Omental fat pad (tissue), 4 donors: ENCODE results near the gene SLC31A2. TPM values are rescaled to one million over a fixed set of nuclear protein-coding genes. Genes with fewer than 3 reads are reported as not detected.

Source experiments
- ATAC-seq: fragments of 150-250 bp; one replicate; pipeline ENCODE4 v1.9.1; 2016; ENCODE audit warnings: mild to moderate bottlenecking, moderate library complexity; ENCODE audit not compliant: low FRiP score
- DNase-seq: peaks from one replicate; pipeline ENCODE4 v3.0.0-alpha.2; 2019; ENCODE audit warnings: low spot score
- CTCF ChIP-seq, 3 donors: fragments of 450-650 bp; IDR thresholded peaks; one replicate each; pipeline ENCODE4 v1.5.1; 2016 to 2017; ENCODE audit warnings: antibody characterized with exemption in 3 of 3, mild to moderate bottlenecking in 3 of 3, moderate library complexity in 2 of 3
- total RNA-seq, 4 donors: library from RNA; depleted of rRNA; stranded (reverse); fragments of >200 nt; gene quantifications; one replicate each; pipeline ENCODE4 v1.1.0, GENCODE V29; 2016

SLC31A2 gene
- total RNA-seq, 4 donors from 2014 or later = 50.3 to 141 (median 96.1) TPM

GRCh38 chr9:113154471-113154870 lies 3.7 kb downstream of the SLC31A2 start:
- DNase-seq = no peak
- ATAC-seq = no peak
- no peak for TF ChIP-seq CTCF (IDR thresholded peaks at IDR 0.05)

DNA sequence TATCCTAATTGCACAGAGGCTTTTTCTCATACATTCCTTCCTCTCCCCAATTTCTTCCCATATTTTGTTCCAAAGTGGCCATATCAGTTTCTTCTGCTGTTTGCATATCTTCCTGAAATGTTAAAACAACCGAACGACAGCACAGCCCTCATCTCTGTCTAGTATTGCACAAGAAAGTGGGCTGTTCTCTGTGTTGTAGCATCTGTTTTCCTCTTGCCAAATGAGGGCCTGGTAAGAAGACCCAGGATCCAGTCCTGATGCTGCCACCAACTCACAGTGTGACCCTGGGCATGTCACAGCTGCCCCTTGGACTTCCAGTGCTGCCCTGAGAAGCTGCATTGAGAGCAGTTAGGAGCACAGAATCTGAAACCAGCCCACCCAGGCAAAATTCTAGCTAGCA lies 4.1 kb downstream of the SLC31A2 start:
- no peak for TF ChIP-seq CTCF (IDR thresholded peaks at IDR 0.05)
- ATAC-seq = no peak

GRCh38 chr9:113155911-113156588 lies 5.2 kb downstream of the SLC31A2 start:
- DNase-seq (no peak), ATAC-seq (no peak)
- no peak for TF ChIP-seq CTCF (IDR thresholded peaks at IDR 0.05)

More for the DNA sequence above, 4.1 kb downstream of the SLC31A2 start:
- no peak for DNase-seq

DNA sequence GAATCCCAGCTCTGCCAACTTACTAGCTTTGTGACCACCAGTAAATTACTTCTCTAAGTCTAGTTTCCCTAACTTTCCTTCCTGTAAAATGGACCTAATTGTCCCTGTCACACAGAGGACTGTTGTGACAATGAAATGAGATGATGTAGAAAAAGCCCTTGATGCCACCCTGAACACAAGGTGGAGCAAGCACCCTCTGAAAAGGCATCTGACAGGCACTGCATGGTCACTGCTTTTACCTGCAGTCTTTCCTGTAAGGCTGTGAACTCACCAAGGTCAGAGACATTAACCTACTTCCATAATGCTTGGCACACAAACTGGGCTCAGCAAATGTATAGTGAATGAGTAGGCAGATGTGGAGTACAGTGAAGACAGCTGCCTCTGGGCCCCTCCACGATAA lies 6.1 kb downstream of the SLC31A2 start:
- ATAC-seq (no peak), DNase-seq (no peak)
- TF ChIP-seq CTCF (IDR thresholded peaks at IDR 0.05) = no peak

GRCh38 chr9:113158446-113158845 lies 7.6 kb downstream of the SLC31A2 start:
- no peak for TF ChIP-seq CTCF (IDR thresholded peaks at IDR 0.05)
- DNase-seq (no peak), ATAC-seq (no peak)

DNA sequence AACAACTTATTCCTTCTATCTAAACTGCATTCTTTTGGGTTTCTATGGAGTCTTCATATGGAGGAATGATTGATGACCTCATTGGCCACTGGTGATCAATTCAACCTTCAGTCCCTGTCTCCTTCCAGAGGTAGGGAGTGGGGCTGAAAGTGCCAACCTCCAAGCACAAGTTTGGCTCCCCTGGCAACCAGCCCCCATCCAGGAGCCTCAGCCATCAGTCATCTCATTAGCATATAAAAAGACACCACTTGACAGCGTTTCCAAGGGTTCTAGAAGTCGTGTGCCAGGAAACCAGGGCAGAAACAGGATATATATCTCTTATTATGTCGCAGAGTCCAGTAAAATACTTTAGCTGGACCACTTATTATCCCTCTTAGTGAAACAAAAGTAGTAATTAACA lies 9.8 kb downstream of the SLC31A2 start:
- ATAC-seq = no peak
- DNase-seq = no peak
- TF ChIP-seq CTCF (IDR thresholded peaks at IDR 0.05) = no peak

DNA sequence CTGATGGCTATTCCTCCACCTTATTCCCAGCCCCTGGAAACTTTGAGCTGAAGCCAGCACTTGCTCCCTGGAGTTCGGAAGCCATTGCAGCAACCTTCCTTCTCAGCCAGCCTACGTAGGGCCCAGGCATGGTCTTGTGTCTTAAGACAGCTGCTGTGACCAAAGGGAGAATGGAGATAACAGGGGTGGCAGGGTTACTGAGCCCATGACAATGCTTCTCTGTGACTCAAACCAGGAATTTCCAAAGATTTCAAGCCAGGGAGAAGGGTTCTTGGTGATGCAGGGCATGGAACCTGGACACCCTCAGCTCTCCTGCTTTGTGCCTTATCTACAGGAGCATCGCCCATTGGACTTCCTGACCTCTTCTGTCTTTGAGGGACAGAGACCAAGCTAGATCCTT lies 12.2 kb downstream of the SLC31A2 start:
- DNase-seq (no peak), ATAC-seq (no peak)
- TF ChIP-seq CTCF (IDR thresholded peaks at IDR 0.05) = no peak
